ENCODE results near the gene LIG3. TPM values are rescaled to one million over a fixed set of nuclear protein-coding genes. Genes with fewer than 3 reads are reported as not detected.

LIG3 gene
- total and polyA plus RNA-seq, 2 experiments from 2014 or later = 11.8 to 22.0 TPM

DNA sequence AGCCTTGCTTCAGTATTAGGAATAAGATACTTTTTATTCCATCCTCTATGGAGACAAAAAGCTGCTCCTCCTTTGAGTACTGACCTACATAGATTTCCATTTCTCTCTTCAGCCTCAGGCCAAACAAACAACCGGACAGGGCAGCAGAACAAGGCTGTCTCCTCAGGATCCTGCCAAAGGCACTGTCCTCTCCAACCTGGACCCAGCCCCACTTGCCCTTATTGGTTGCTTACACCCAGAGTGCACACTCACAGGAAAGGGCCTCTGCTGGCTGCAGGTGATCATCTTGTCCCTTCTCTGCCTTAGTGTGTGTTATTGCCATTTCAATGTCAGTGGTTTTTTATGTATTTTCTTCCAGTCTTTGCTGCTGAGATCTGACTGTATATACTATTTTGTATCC, 26.6 kb downstream of the LIG3 start:
- no peaks in the 10 kb centered on the region for H3F3A ChIP-seq (ENCODE audit: insufficient read depth)
- H2AFZ ChIP-seq = no peak overlapping the region
- H3K9me3 ChIP-seq (ENCODE audit: low read depth) = no peaks in the 10 kb centered on the region
- no peaks in the 10 kb centered on the region for H3K27me3 ChIP-seq (replicated peaks; ENCODE audit: insufficient read depth)
- 100% methylated on average over 1 of the region's 1 CpG for WGBS, 2 experiments (ENCODE audit: low coverage in 1 of 2, low lambda C conversion rate in 2 of 2, missing lambda C conversion rate in 2 of 2)
- no peaks in the 10 kb centered on the region for H3K79me2 ChIP-seq (ENCODE audit: insufficient read depth)
- no peaks in the 10 kb centered on the region for H3K36me3 ChIP-seq (ENCODE audit: low read depth)
- in situ Hi-C loops (cut with MboI) = no loop called here
- no peak for DNase-seq
- no peak overlapping the region for H3K4me3 ChIP-seq
- no peak for TF ChIP-seq EZH2phosphoT487 (IDR thresholded peaks at IDR 0.05; ENCODE audit: insufficient read depth, low read depth)
- TF ChIP-seq EZH2 (IDR thresholded peaks at IDR 0.05; ENCODE audit: insufficient read depth, poor library complexity, severe bottlenecking) = no peak
- no peak overlapping the region for H3K4me2 ChIP-seq (ENCODE audit: unreplicated experiment)
- H4K20me1 ChIP-seq (ENCODE audit: insufficient read depth) = no peaks in the 10 kb centered on the region
- no peak overlapping the region for H3K27ac ChIP-seq
- H3K9ac ChIP-seq = no peak overlapping the region
- H3K9me2 ChIP-seq (ENCODE audit: insufficient read depth) = no peaks in the 10 kb centered on the region
- no peaks in the 10 kb centered on the region for H3K4me1 ChIP-seq (ENCODE audit: insufficient read depth)

DNA sequence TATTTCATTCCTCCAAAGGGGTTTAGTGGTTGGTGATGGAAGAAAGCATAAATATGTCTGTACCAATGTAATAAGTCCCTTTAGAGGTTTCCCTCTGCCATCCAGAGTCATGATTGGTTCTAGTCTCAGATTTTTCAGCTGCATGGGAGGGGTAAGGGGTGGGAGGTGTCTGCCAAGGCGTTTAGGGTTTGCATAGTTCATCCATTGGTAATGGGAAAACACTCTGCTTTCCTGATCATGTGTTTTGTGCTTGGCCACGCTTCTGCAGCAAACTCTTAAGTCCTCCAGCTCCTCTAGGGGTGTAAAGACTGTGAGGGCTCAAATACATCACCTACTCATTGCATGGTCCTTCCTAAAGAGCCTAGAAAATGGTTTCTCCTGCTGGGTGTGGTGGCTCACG, 29.8 kb downstream of the LIG3 start:
- in situ Hi-C loops (cut with MboI) = loop anchor here (5.0 kb wide), 1 partner anchor 102 kb away; no protein-coding TSS in a partner anchor
- no peak overlapping the region for H3K9ac ChIP-seq
- H3K27me3 ChIP-seq (replicated peaks; ENCODE audit: insufficient read depth) = no peaks in the 10 kb centered on the region
- DNase-seq = peak; percentile 16
- H3F3A ChIP-seq (ENCODE audit: insufficient read depth) = no peaks in the 10 kb centered on the region
- H3K9me2 ChIP-seq (ENCODE audit: insufficient read depth) = no peaks in the 10 kb centered on the region
- TF ChIP-seq EZH2phosphoT487 (IDR thresholded peaks at IDR 0.05; ENCODE audit: insufficient read depth, low read depth) = no peak
- no peak for TF ChIP-seq EZH2 (IDR thresholded peaks at IDR 0.05; ENCODE audit: insufficient read depth, poor library complexity, severe bottlenecking)
- H3K4me3 ChIP-seq = no peak overlapping the region
- WGBS, 2 experiments (ENCODE audit: low coverage in 1 of 2, low lambda C conversion rate in 2 of 2, missing lambda C conversion rate in 2 of 2) = 64 to 66% methylated on average over 3 of the region's 3 CpGs
- H2AFZ ChIP-seq = no peak overlapping the region
- no peaks in the 10 kb centered on the region for H3K79me2 ChIP-seq (ENCODE audit: insufficient read depth)
- no peak overlapping the region for H3K27ac ChIP-seq
- H3K4me1 ChIP-seq (ENCODE audit: insufficient read depth) = no peaks in the 10 kb centered on the region
- no peaks in the 10 kb centered on the region for H3K9me3 ChIP-seq (ENCODE audit: low read depth)
- H3K4me2 ChIP-seq (ENCODE audit: unreplicated experiment) = no peak overlapping the region
- no peaks in the 10 kb centered on the region for H4K20me1 ChIP-seq (ENCODE audit: insufficient read depth)
- H3K36me3 ChIP-seq (ENCODE audit: low read depth) = no peaks in the 10 kb centered on the region; the same call in 1 of the 2 replicates

DNA sequence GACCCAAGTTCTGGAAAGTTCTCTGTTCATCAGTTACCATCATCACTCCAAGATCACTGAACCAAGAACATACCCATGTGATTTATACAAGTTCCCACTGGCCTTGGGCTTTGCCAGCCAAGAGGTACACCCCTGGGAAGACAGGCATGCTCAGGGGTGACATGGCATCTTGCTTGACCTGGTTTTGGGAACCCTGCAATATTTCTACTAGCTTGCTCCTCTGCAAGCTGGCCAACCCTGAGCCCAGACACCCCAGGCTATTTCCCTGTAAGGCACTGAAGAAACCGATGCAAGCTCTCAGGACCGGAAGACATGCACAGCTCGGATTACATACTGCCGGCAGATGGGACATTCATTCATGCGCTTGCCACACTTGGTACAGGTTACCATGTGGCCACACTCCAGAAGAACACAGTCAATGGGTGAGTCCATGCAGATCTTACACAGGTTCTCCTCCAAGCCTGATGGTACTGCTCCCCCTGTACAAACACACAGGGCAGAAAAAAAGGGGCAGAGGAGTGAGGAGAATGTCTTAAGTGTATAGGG, 31.4 kb downstream of the LIG3 start:
- H3K9ac ChIP-seq = no peak overlapping the region
- TF ChIP-seq EZH2phosphoT487 (IDR thresholded peaks at IDR 0.05; ENCODE audit: insufficient read depth, low read depth) (no peak), EZH2 (IDR thresholded peaks at IDR 0.05; ENCODE audit: insufficient read depth, poor library complexity, severe bottlenecking) (no peak)
- H3K9me2 ChIP-seq (ENCODE audit: insufficient read depth) = no peaks in the 10 kb centered on the region
- no peak overlapping the region for H2AFZ ChIP-seq
- no peaks in the 10 kb centered on the region for H3F3A ChIP-seq (ENCODE audit: insufficient read depth)
- H4K20me1 ChIP-seq (ENCODE audit: insufficient read depth) = no peaks in the 10 kb centered on the region
- H3K4me2 ChIP-seq (ENCODE audit: unreplicated experiment) = no peak overlapping the region
- H3K79me2 ChIP-seq (ENCODE audit: insufficient read depth) = no peaks in the 10 kb centered on the region
- no peaks in the 10 kb centered on the region for H3K9me3 ChIP-seq (ENCODE audit: low read depth)
- DNase-seq = no peak
- H3K27me3 ChIP-seq (replicated peaks; ENCODE audit: insufficient read depth) = no peaks in the 10 kb centered on the region
- H3K27ac ChIP-seq = no peak overlapping the region
- in situ Hi-C loops (cut with MboI) = loop anchor here (5.0 kb wide), 1 partner anchor 101 kb away; no protein-coding TSS in a partner anchor
- no peak overlapping the region for H3K4me3 ChIP-seq
- 58 to 64% methylated on average over 5 of the region's 5 CpGs for WGBS, 2 experiments (ENCODE audit: low coverage in 1 of 2, low lambda C conversion rate in 2 of 2, missing lambda C conversion rate in 2 of 2)
- H3K4me1 ChIP-seq (ENCODE audit: insufficient read depth) = no peaks in the 10 kb centered on the region
- H3K36me3 ChIP-seq (ENCODE audit: low read depth) = no peaks in the 10 kb centered on the region; the same call in 1 of the 2 replicates

DNA sequence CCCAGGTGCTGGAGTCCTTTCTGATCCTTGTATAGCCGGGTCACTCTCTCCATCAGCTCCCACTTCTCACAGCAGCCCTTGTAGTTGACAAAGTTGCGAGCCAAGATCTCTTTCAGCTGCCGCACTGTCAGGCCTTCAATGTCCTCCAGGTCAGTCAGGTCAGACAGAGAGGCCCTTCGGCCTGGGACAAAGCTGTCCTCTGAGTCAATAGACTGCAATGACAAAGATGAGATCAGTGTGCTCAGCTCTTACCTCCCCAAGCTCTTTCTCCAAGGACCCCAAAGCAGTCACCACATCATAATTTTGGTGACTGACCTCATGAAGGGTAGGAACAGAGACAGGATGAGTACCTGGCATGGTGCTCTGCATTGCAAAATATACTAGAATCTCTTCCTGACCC, 36.1 kb downstream of the LIG3 start:
- no peak for TF ChIP-seq EZH2phosphoT487 (IDR thresholded peaks at IDR 0.05; ENCODE audit: insufficient read depth, low read depth)
- no peak for TF ChIP-seq EZH2 (IDR thresholded peaks at IDR 0.05; ENCODE audit: insufficient read depth, poor library complexity, severe bottlenecking)
- Histone ChIP-seq H3K9ac (no peak overlapping the region), H3K36me3 (ENCODE audit: low read depth) (no peaks in the 10 kb centered on the region; the same call in 1 of the 2 replicates), H4K20me1 (ENCODE audit: insufficient read depth) (no peaks in the 10 kb centered on the region), H2AFZ (no peak overlapping the region), H3K9me2 (ENCODE audit: insufficient read depth) (no peaks in the 10 kb centered on the region), H3F3A (ENCODE audit: insufficient read depth) (no peaks in the 10 kb centered on the region), H3K27me3 (replicated peaks; ENCODE audit: insufficient read depth) (no peaks in the 10 kb centered on the region), H3K4me1 (ENCODE audit: insufficient read depth) (no peaks in the 10 kb centered on the region), H3K27ac (no peak overlapping the region), H3K79me2 (ENCODE audit: insufficient read depth) (no peaks in the 10 kb centered on the region), H3K4me2 (ENCODE audit: unreplicated experiment) (no peak overlapping the region), H3K9me3 (ENCODE audit: low read depth) (no peaks in the 10 kb centered on the region), H3K4me3 (no peak overlapping the region)
- 88 to 92% methylated on average over 4 of the region's 4 CpGs for WGBS, 2 experiments (ENCODE audit: low coverage in 1 of 2, low lambda C conversion rate in 2 of 2, missing lambda C conversion rate in 2 of 2)
- in situ Hi-C loops (cut with MboI) = no loop called here
- no peak for DNase-seq

All from GM23248 (cell line).